GM10266 (cell line): ENCODE data around the gene OTULINL.

Experiments
- DNase-seq: peaks from one replicate; pipeline ENCODE4 v3.0.0; 2012; ENCODE audit errors: extremely low spot score
- TF ChIP-seq, protein P1 (sequence below): IDR thresholded peaks from 2 replicates; pipeline ENCODE4 v1.5.1; 2012; ENCODE audit warnings: mild to moderate bottlenecking, low read depth; ENCODE audit not compliant: control insufficient read depth, insufficient read depth; ENCODE audit errors: missing control alignments

OTULINL gene

DNA sequence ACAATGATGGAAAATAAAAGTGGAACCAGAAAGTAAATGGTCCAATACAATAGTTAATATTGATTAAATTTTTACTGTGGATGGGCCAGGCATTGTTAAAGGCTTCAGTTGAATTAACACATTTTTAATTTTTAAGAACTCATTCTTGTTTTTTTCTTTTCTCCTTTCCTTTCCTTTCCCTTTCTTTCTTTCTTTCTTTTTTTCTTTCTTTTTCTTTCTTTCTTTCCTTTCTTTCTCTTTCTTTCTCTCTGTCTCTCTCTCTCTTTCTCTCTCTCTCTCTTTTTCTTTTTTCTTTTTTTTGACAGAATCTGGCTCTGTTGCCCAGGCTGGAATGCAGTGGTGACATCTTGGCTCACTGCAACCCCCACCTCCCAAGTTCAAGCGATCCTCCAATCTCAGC is 13.3 kb upstream of the OTULINL start:
- no peak for DNase-seq
- TF ChIP-seq, protein P1, sequence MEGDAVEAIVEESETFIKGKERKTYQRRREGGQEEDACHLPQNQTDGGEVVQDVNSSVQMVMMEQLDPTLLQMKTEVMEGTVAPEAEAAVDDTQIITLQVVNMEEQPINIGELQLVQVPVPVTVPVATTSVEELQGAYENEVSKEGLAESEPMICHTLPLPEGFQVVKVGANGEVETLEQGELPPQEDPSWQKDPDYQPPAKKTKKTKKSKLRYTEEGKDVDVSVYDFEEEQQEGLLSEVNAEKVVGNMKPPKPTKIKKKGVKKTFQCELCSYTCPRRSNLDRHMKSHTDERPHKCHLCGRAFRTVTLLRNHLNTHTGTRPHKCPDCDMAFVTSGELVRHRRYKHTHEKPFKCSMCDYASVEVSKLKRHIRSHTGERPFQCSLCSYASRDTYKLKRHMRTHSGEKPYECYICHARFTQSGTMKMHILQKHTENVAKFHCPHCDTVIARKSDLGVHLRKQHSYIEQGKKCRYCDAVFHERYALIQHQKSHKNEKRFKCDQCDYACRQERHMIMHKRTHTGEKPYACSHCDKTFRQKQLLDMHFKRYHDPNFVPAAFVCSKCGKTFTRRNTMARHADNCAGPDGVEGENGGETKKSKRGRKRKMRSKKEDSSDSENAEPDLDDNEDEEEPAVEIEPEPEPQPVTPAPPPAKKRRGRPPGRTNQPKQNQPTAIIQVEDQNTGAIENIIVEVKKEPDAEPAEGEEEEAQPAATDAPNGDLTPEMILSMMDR: no peak

DNA sequence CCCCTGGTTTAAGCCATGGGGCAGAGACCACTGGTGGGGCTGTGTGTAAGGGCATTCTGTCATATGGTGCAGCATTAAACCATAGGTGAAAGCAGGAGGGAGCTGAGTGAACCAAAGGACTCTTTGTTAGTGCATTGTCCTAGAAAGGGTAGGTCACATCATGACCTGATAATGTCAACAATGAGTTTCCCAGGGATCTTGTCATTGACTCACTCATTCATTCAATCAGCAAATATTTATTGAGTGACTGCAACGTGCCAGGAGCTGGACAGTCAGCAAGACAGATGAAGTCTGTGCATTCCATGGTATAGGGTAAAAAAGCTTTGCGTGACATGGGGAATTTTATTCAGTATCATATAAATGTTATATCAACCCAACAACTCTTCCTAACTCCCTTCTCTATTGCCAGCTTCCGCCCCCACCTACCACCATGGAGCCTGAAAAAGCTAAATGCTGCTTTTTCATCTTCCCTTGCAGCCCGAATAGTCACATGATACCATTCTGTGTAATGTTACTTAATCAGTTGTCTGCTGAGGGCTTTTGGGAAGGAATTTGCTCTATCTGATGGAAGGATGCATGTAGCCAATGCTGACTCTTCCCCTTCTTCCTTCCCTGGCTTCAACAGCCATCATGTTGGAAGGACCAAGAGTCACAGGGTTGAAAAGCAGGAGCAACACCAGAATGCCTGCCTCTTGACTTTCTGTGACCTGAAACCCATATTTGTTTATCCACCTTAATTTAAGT is 11.5 kb upstream of the OTULINL start:
- TF ChIP-seq, protein P1: no peak
- DNase-seq: no peak

DNA sequence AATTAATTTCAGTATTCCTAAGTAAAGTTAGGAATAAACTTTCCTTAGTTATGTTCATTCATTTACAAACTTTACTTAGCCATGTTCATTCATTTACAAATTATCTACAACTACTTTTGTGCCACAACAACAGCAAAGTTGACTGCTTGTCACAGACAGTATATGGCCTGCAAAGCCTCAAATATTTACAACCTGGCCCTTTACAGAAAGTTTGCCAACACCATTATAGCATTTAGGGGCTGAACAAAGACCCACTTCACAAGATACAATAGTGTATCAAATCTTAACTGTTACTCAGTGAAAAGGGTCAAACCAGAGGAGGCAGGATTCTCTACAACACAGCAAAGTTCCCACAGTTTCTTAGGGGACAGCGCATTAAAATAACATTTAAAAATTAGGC is 9.7 kb upstream of the OTULINL start:
- no peak for DNase-seq
- TF ChIP-seq, protein P1: no peak

DNA sequence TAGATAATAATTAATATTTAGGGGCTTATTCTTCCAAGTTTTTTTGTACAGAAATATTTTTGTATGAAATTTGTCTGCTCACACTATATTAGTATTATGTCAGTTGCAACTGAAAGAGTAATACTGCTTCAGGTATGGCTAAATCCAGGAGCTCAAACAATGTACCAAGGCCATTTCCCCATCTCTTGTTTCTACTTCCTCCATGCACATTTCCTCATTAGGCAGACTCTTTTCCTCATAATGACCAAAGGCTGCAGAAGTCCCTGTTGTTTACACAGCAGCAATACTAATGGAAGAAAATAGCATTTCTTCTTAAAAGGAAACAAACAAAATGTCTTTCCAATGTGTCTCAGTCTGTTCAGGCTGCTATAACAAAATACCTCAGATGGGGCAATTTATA is 9.2 kb upstream of the OTULINL start:
- TF ChIP-seq, protein P1: no peak
- DNase-seq: no peak

DNA sequence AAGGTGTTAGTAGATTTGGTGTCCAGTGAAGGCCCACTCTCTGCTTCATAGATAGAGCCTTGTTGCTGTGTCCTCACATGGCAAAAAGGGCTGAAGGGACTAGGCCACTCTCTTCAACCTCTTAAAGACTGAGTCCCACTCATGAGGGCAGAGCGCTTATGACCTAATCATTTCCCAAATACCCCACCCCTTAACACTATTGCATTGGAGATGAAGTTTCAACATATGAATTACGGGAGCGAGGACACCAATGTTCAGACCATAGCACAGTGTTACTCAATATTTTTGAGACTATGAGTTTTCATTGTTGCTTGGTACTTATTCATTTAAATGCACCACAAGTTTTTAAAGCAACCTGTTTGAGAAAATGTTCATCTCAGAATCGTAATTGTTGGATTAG is 8.8 kb upstream of the OTULINL start:
- DNase-seq: no peak
- TF ChIP-seq, protein P1: no peak

DNA sequence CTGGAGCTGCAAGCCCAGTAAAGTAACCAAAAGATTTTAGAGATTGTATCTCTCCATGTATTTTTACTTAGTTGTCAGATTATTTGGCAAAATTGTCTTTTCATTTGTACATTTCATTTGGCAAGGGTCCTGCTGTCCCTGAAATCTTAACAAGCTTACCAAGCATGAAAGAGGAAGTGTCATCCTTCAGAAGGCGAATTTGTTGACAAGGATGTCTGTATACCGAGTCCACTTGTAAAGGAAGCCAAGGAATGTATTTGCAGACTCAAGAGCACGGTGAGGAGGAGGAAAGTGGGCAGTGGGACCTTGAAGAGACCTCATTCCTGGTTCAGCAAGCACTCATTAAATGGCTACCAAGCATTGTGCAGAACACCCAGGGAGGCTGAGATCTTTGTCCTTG is 7.5 kb upstream of the OTULINL start:
- DNase-seq: no peak

DNA sequence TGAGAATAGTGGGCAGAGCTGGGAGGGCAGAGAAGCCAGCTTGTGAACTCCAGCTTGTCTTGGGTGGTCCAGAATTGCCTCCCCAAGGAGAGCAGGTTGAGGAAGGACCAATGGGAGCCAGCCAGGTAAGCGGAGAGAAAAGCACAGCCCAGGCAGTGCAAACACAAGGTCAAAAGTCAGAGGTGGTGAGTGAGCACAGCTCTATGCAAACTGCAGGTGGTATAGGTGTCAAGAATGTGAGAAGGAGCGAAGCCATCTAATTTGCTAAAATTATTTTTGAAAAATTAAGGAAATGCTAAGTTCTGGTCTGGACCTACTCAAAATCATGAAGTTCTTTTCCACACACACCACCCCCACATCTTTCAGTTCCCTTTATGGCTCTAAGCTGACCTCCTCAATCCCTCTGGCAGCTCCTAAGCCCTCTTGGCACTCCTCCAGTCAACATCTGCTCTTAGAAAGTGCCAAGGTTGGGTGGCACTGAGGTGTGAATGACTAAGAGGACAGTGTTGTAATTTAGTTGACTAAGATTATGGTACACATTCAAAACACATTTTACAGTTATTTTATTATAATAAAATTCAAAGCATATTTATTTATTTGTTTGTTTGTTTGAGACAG is 6.6 kb upstream of the OTULINL start:
- TF ChIP-seq, protein P1: no peak
- DNase-seq: no peak

More for the DNA sequence above, 7.5 kb upstream of the OTULINL start:
- TF ChIP-seq, protein P1: no peak
